Tibial nerve (tissue), 4 donors: Measurements from ENCODE around the gene DES.

ENCODE experiments used
- EP300 ChIP-seq, 2 donors: sonication (generic); formaldehyde crosslinking; IDR thresholded peaks; one replicate each; pipeline ENCODE4 v1.6.1; 2017; ENCODE audit warnings: antibody characterized with exemption in 2 of 2, mild to moderate bottlenecking in 1 of 2
- POLR2A ChIP-seq, 2 donors: fragments of 450-650 bp; IDR thresholded peaks; one replicate each; pipeline ENCODE4 v1.6.1; 2017; ENCODE audit warnings: antibody characterized with exemption in 2 of 2, mild to moderate bottlenecking in 2 of 2, moderate library complexity in 2 of 2
- TF ChIP-seq, protein P1 (sequence below), 5 experiments: fragments of 200-600 bp in 3 of 5; fragments of 450-650 bp in 2 of 5; sonication (generic) in 3 of 5; IDR thresholded peaks; one replicate each; pipeline ENCODE4 v1.5.1; 2016 to 2019; ENCODE audit warnings: antibody characterized with exemption in 5 of 5, mild to moderate bottlenecking in 3 of 5, moderate library complexity in 2 of 5

DNA sequence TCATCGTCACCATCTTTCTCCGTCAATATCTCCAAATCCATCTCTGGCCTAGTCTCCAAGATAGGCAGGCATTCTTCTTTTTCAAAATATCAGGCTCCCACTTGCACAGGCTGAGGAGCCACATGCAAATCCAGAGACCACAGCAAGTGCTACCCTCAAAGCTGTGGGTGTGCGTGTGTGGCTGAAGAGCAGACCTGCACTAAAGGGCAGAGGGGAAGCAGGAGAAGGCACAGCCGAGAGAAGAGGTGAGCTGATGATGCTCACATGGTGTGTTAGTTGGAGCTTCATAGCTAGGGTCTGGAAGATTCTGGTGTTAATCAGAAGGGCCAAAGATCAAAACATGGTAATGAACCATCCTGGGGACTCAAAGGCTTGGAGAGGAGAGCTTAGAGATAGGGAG is 20.3 kb downstream of the DES start:
- TF ChIP-seq, protein P1, sequence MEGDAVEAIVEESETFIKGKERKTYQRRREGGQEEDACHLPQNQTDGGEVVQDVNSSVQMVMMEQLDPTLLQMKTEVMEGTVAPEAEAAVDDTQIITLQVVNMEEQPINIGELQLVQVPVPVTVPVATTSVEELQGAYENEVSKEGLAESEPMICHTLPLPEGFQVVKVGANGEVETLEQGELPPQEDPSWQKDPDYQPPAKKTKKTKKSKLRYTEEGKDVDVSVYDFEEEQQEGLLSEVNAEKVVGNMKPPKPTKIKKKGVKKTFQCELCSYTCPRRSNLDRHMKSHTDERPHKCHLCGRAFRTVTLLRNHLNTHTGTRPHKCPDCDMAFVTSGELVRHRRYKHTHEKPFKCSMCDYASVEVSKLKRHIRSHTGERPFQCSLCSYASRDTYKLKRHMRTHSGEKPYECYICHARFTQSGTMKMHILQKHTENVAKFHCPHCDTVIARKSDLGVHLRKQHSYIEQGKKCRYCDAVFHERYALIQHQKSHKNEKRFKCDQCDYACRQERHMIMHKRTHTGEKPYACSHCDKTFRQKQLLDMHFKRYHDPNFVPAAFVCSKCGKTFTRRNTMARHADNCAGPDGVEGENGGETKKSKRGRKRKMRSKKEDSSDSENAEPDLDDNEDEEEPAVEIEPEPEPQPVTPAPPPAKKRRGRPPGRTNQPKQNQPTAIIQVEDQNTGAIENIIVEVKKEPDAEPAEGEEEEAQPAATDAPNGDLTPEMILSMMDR (IDR thresholded peaks at IDR 0.05), result no peak
- TF ChIP-seq EP300 (IDR thresholded peaks at IDR 0.05), result no peak
- no peak for TF ChIP-seq POLR2A (IDR thresholded peaks at IDR 0.05)
